Caco-2 (cell line): ENCODE data around the gene STK11IP. TPM values are rescaled to one million over a fixed set of nuclear protein-coding genes. Genes with fewer than 3 reads are reported as not detected.
A peak's percentile ranks its signal among the peaks of the same experiment; 100 is the strongest.

Source experiments
- BruUV-seq: library from RNA; stranded (reverse); fragments of 400-500 nt; replicated peaks from 2 replicates; lab custom pipeline; 2021; lab: Mats Ljungman, UMichigan
- CTCF ChIA-PET: fragments of 300-600 bp; sonication (Branson Sonifier 250); formaldehyde crosslinking; loops from one replicate; lab custom pipeline; 2022; ENCODE audit warnings: antibody characterized with exemption; lab: Charles Lee
- POLR2A ChIA-PET: fragments of 300-600 bp; sonication (Branson Sonifier 250); formaldehyde crosslinking; loops from one replicate; lab custom pipeline; 2022; ENCODE audit warnings: antibody characterized with exemption; lab: Charles Lee
- DNase-seq, 2 experiments: peaks; one replicate each; pipeline versions ENCODE4 v3.0.0 to v3.0.0-alpha.2; 2020 to 2022
- H3K27me3 ChIP-seq: replicated peaks from 2 replicates; pipeline ENCODE4 v1.6.0; 2011; ENCODE audit warnings: low read length; ENCODE audit not compliant: control insufficient read depth, insufficient read depth
- H3K36me3 ChIP-seq: 2 replicates; pipeline ENCODE4 v1.5.1; 2011; ENCODE audit warnings: low read length; ENCODE audit not compliant: control insufficient read depth, insufficient read depth
- H3K4me1 ChIP-seq: fragments of 250-450 bp; sonication (Bioruptor Pico); 2 replicates; pipeline ENCODE4 v1.5.1; 2020; ENCODE audit warnings: mild to moderate bottlenecking
- H3K4me3 ChIP-seq: 2 replicates; pipeline ENCODE4 v1.5.1; 2011; ENCODE audit warnings: low read depth, mild to moderate bottlenecking, control low read depth, low read length
- H3K9me3 ChIP-seq: fragments of 250-450 bp; sonication (Bioruptor Pico); 2 replicates; pipeline ENCODE4 v1.5.1; 2020; ENCODE audit warnings: mild to moderate bottlenecking, moderate library complexity
- H3K27ac Mint-ChIP-seq: one replicate; pipeline ENCODE4 v1.8.0; 2022; ENCODE audit warnings: mixed read lengths; ENCODE audit not compliant: unreplicated experiment
- H3K27me3 Mint-ChIP-seq: one replicate; pipeline ENCODE4 v1.8.0; 2022; ENCODE audit warnings: mixed read lengths; ENCODE audit not compliant: insufficient read depth, unreplicated experiment
- H3K36me3 Mint-ChIP-seq: one replicate; pipeline ENCODE4 v1.8.0; 2022; ENCODE audit warnings: mild to moderate bottlenecking, mixed read lengths; ENCODE audit not compliant: insufficient read depth, unreplicated experiment
- H3K4me1 Mint-ChIP-seq: one replicate; pipeline ENCODE4 v1.8.0; 2022; ENCODE audit warnings: low read depth, mixed read lengths; ENCODE audit not compliant: unreplicated experiment
- H3K4me3 Mint-ChIP-seq: one replicate; pipeline ENCODE4 v1.8.0; 2022; ENCODE audit warnings: mild to moderate bottlenecking, moderate library complexity, mixed read lengths; ENCODE audit not compliant: unreplicated experiment
- H3K9me3 Mint-ChIP-seq: one replicate; pipeline ENCODE4 v1.8.0; 2022; ENCODE audit warnings: mixed read lengths; ENCODE audit not compliant: unreplicated experiment
- intact Hi-C: fragments of 100-400 bp; cut with micrococcal nuclease; formaldehyde crosslinking; loops from one replicate; pipeline ENCODE4 v1.10.0; 2022; ENCODE audit not compliant: unreplicated experiment
- total RNA-seq: library from RNA; stranded (reverse); gene quantifications from 2 replicates; pipeline ENCODE4 v1.2.3, GENCODE V29; 2022
- TF ChIP-seq, protein P1 (sequence below), 2 experiments: fragments of 200-600 bp in 1 of 2; IDR thresholded peaks; 1 replicate in 1 of 2; 2 replicates in 1 of 2; pipeline versions ENCODE4 v1.5.1 to v1.8.0; 2011 to 2022; ENCODE audit warnings: antibody characterized with exemption in 1 of 2, control low read depth in 1 of 2, inconsistent platforms in 1 of 2, low read depth in 1 of 2, low read length in 1 of 2, mild to moderate bottlenecking in 1 of 2, moderate library complexity in 1 of 2; ENCODE audit not compliant: insufficient read depth in 1 of 2, severe bottlenecking in 1 of 2, unreplicated experiment in 1 of 2

STK11IP gene
- total RNA-seq, 1 experiment from 2014 or later = 21.7 TPM

DNA sequence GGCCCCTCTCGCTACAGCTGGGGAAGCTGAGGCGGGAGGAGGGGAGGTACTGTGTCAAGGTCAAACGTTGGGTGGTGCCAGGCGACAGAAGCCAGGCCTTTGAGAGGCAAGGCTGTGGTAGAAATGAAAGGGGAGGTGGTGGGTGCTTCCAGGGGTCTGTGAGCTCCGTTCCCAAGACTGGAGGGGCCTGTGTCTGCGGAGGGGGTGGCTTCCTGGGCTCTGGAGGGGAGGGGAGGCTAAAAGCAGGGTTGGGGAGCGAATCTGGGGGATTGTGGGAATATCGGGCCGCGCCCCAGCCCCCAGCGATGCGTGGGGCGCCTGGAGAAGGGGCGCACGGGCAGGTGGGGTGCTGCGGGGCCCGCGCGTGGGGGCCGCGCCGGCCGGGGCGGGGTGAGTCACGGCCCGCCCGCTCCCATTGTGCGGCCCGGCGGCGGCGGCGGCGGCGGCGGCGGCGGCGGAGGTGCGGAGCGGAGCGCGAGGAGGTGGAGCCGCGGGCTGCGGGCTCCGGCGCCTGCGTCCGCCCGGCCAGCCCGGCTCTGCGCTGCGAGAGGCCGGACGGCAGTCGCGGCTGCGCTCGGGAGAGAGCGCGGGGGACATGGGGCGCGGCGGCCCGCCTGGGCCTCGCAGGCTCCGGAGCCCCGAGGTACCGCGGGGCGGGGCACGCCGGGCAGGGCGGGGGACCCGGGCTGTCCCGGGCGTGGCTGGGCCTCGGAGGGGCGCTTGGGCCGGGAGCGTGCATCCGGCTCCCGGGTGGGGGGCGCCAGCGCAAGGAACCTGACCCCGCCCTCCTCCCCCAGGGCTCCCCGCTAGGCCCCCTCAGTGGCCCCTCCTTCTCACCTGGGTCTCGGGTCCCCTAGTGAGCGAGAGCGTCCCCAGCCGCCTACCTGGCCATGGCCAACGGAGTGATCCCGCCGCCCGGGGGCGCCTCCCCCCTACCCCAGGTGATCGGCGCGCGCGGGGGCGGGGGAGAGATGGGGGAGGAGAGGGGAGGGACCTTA, 29.7 kb downstream of the STK11IP start, which contains the start of gene SLC4A3:
Gene SLC4A3 (plus strand): TSS at position 528 of the 998 bp plus-strand sequence. CDS start 363 bp downstream, at position 891.
- DNase-seq = peak; percentile 53 to 58
- Histone ChIP-seq H3K27me3 (no peaks in the 10 kb centered on the region), H3K4me3 (peak within 1 kb of the TSS; percentile 58), H3K9me3 (no peaks in the 10 kb centered on the region), H3K36me3 (no peaks in the 10 kb centered on the region), H3K4me1 (no peaks in the 10 kb centered on the region)
- Mint-ChIP-seq H3K27me3 (no peaks in the 10 kb centered on the region), H3K4me1 (no peaks in the 10 kb centered on the region), H3K9me3 (no peaks in the 10 kb centered on the region), H3K27ac (peak within 1 kb of the TSS; percentile 39), H3K4me3 (peak within 1 kb of the TSS; percentile 80), H3K36me3 (peaks cover 6% of the 10 kb centered on the region)
- intact Hi-C loops = loop anchor here (1.0 kb wide), 1 partner anchor 15 kb away; no protein-coding TSS in a partner anchor
- TF ChIP-seq, protein P1, sequence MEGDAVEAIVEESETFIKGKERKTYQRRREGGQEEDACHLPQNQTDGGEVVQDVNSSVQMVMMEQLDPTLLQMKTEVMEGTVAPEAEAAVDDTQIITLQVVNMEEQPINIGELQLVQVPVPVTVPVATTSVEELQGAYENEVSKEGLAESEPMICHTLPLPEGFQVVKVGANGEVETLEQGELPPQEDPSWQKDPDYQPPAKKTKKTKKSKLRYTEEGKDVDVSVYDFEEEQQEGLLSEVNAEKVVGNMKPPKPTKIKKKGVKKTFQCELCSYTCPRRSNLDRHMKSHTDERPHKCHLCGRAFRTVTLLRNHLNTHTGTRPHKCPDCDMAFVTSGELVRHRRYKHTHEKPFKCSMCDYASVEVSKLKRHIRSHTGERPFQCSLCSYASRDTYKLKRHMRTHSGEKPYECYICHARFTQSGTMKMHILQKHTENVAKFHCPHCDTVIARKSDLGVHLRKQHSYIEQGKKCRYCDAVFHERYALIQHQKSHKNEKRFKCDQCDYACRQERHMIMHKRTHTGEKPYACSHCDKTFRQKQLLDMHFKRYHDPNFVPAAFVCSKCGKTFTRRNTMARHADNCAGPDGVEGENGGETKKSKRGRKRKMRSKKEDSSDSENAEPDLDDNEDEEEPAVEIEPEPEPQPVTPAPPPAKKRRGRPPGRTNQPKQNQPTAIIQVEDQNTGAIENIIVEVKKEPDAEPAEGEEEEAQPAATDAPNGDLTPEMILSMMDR (IDR thresholded peaks at IDR 0.05; ENCODE audit: insufficient read depth in 1 of 2, low read depth in 1 of 2, low read length in 1 of 2, severe bottlenecking in 1 of 2, unreplicated experiment in 1 of 2) = peak in 1 of 2 experiments; percentile 38
- BruUV-seq = no TSS peak
- CTCF ChIA-PET = no interaction called here
- POLR2A ChIA-PET = no interaction called here

DNA sequence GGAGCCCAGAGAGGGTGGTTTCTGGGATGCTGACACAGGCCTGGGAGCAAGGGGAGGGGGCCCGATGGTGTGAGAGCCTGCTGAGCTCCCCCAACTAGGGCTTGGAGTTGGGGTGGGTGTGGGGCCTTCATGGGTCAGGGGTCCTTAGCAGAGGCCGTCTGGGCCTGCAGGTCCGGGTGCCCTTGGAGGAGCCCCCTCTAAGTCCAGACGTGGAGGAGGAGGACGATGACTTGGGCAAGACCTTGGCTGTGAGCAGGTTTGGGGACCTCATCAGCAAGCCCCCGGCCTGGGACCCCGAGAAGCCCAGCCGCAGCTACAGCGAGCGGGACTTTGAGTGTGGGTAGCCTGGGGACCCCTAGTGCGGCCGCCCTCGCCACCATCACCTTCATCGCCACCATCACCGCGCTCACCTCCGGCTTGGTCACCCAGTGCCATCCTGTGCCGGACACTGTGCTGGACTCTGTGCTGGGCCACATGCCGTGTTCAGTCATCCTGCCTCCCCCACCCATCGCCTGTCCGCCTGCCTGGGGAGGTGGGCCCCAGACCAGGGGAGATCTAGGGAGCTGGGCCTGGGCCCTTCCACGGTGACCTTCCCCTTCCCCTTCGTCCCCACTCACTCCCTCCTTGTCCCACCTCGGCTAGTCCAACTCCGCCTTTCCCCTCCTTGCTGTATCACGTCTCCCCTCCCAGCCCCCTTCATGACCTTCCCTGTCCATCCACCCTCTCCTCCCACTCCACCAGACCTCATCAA, 30.8 kb downstream of the STK11IP start:
- Mint-ChIP-seq H3K27me3 (no peaks in the 10 kb centered on the region), H3K36me3 (peaks cover 6% of the 10 kb centered on the region), H3K27ac (no peak overlapping the region), H3K9me3 (no peaks in the 10 kb centered on the region), H3K4me3 (peak overlapping the region; percentile 80), H3K4me1 (no peaks in the 10 kb centered on the region)
- TF ChIP-seq, protein P1 (IDR thresholded peaks at IDR 0.05; ENCODE audit: insufficient read depth in 1 of 2, low read depth in 1 of 2, low read length in 1 of 2, severe bottlenecking in 1 of 2, unreplicated experiment in 1 of 2) = no peak
- H3K9me3 ChIP-seq = no peaks in the 10 kb centered on the region
- DNase-seq = no peak
- H3K4me3 ChIP-seq = peak overlapping the region; percentile 58
- no peaks in the 10 kb centered on the region for H3K36me3 ChIP-seq
- H3K4me1 ChIP-seq = no peaks in the 10 kb centered on the region
- no TSS peak for BruUV-seq
- CTCF ChIA-PET = no interaction called here
- intact Hi-C loops = loop anchor here (1.0 kb wide), 1 partner anchor 14 kb away; no protein-coding TSS in a partner anchor
- POLR2A ChIA-PET = no interaction called here
- no peaks in the 10 kb centered on the region for H3K27me3 ChIP-seq
